Stomach (tissue), 9 donors: ENCODE measurements around the gene CLDN7. TPM values are rescaled to one million over a fixed set of nuclear protein-coding genes. Genes with fewer than 3 reads are reported as not detected.
A peak's percentile ranks its signal among the peaks of the same experiment; 100 is the strongest.

Source experiments
- DNase-seq, 2 donors: peaks; one replicate each; pipeline versions ENCODE4 v3.0.0 to v3.0.0-alpha.2; 2013 to 2019
- H3K27ac ChIP-seq, 5 donors: fragments of 200-600 bp in 4 of 5; sonication (generic) in 4 of 5; one replicate each; pipeline ENCODE4 v1.5.1; 2013 to 2019; ENCODE audit warnings: mild to moderate bottlenecking in 1 of 5, moderate library complexity in 1 of 5
- H3K27me3 ChIP-seq, 3 donors: fragments of 200-600 bp; sonication (generic); one replicate each; pipeline ENCODE4 v1.5.1; 2017 to 2019; ENCODE audit warnings: mixed run types in 1 of 3
- H3K36me3 ChIP-seq, 4 donors: fragments of 200-600 bp; sonication (generic); 1 replicate in 3 of 4; 2 replicates in 1 of 4; pipeline ENCODE4 v1.5.1; 2016 to 2019
- H3K4me1 ChIP-seq, 4 donors: fragments of 200-600 bp; sonication (generic); one replicate each; pipeline ENCODE4 v1.5.1; 2016 to 2019
- H3K4me3 ChIP-seq, 4 donors: fragments of 200-600 bp; sonication (generic) in 3 of 4; one replicate each; pipeline ENCODE4 v1.5.1; 2016 to 2019; ENCODE audit warnings: mild to moderate bottlenecking in 1 of 4
- H3K9me3 ChIP-seq, 4 donors: fragments of 200-600 bp; sonication (generic); one replicate each; pipeline ENCODE4 v1.5.1; 2016 to 2019
- EP300 ChIP-seq: sonication (generic); formaldehyde crosslinking; IDR thresholded peaks from one replicate; pipeline ENCODE4 v1.6.1; 2017; ENCODE audit warnings: antibody characterized with exemption
- POLR2A ChIP-seq, 4 donors: fragments of 450-650 bp; IDR thresholded peaks; one replicate each; pipeline ENCODE4 v1.6.1; 2016; ENCODE audit warnings: antibody characterized with exemption in 4 of 4, control low read depth in 2 of 4, mild to moderate bottlenecking in 1 of 4, moderate library complexity in 1 of 4
- POLR2AphosphoS5 ChIP-seq, 3 donors: sonication (generic); formaldehyde crosslinking; IDR thresholded peaks; one replicate each; pipeline ENCODE4 v1.6.1; 2016; ENCODE audit warnings: antibody characterized with exemption in 3 of 3
- WGBS, 5 donors: extraction: QIAGEN DNeasy Blood & Tissue Kit in 3 of 5; methylation state at CpG; one replicate each; pipeline versions ENCODE4 v1.1.5 to v1.1.7; 2013 to 2018; 5-methylcytosine and 5-hydroxymethylcytosine counted together
- intact Hi-C: fragments of 100-400 bp; cut with DNase I; formaldehyde crosslinking; loops from one replicate; pipeline ENCODE4 v1.15.1; 2023; ENCODE audit warnings: low total_unique reads
- polyA plus RNA-seq, 3 donors: library from polyadenylated mRNA; stranded (reverse); fragments of 200-250 nt; gene quantifications; one replicate each; pipeline ENCODE4 v1.2.3, GENCODE V29; 2013
- total RNA-seq, 5 donors: library from RNA; depleted of rRNA; stranded (reverse); fragments of >200 nt; gene quantifications; one replicate each; pipeline versions ENCODE4 v1.1.0 to v1.2.3, GENCODE V29; 2014 to 2016
- TF ChIP-seq, protein P1 (sequence below), 7 experiments: fragments of 450-650 bp in 4 of 7; fragments of 200-600 bp in 3 of 7; sonication (generic) in 3 of 7; IDR thresholded peaks; one replicate each; pipeline ENCODE4 v1.5.1; 2016 to 2019; ENCODE audit warnings: antibody characterized with exemption in 7 of 7, control low read depth in 2 of 7, mild to moderate bottlenecking in 1 of 7
- donor health status: healthy with polysubstance abuse.
- donor health status: Bipolar disorder and iron deficiency.
- donor health status: healthy.

Gene CLDN7
- total and polyA plus RNA-seq, 8 donors = 1.8 to 829 (median 13.7) TPM

DNA sequence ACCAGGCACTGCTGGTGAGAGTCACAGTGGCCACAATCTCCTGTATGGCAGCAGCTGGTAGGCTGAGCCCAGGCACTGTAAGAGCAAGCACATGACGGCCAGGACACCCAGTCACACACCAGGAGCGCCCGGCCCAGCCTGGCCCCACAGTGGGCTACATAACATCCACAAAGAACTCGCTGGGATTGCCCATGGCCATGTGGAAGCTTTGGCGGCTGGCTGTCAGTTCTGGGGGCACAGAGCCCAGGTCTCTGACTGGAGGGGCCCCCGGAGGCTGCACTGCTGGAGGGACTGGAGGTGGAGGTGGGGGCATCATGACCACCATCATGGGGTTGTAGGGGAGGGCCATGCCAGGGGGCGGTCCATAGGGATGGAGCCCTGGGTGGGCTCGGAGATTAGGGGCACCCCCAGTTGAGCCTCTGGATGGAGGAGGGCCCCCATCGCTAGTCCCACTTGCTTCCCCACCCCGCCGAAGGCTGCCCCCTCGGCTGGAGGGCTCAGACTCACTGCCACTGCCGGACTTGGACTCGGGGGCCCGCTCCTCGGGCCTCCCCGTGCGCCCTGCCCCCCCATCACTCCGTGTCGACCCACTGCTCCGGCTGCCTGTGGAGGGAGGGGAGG is 36.5 kb downstream of the CLDN7 start:
- Histone ChIP-seq H3K9me3 (no peaks in the 10 kb centered on the region), H3K36me3 (peaks cover 83 to 98% (median 97%) of the 10 kb centered on the region in 4 donors), H3K27me3 (no peaks in the 10 kb centered on the region), H3K4me1 (peaks cover 12 to 42% (median 22%) of the 10 kb centered on the region in 4 donors), H3K27ac (peak overlapping the region in 2 of 5 donors; percentile 36 to 48), H3K4me3 (no peak overlapping the region)
- no peak for DNase-seq
- intact Hi-C loops = no loop called here
- TF ChIP-seq POLR2AphosphoS5 (IDR thresholded peaks at IDR 0.05) = no peak
- no peak for TF ChIP-seq EP300
- TF ChIP-seq, protein P1, sequence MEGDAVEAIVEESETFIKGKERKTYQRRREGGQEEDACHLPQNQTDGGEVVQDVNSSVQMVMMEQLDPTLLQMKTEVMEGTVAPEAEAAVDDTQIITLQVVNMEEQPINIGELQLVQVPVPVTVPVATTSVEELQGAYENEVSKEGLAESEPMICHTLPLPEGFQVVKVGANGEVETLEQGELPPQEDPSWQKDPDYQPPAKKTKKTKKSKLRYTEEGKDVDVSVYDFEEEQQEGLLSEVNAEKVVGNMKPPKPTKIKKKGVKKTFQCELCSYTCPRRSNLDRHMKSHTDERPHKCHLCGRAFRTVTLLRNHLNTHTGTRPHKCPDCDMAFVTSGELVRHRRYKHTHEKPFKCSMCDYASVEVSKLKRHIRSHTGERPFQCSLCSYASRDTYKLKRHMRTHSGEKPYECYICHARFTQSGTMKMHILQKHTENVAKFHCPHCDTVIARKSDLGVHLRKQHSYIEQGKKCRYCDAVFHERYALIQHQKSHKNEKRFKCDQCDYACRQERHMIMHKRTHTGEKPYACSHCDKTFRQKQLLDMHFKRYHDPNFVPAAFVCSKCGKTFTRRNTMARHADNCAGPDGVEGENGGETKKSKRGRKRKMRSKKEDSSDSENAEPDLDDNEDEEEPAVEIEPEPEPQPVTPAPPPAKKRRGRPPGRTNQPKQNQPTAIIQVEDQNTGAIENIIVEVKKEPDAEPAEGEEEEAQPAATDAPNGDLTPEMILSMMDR (IDR thresholded peaks at IDR 0.05) = no peak
- no peak for TF ChIP-seq POLR2A (IDR thresholded peaks at IDR 0.05)
- WGBS, 5 donors = 72 to 84% (median 75%) methylated on average over 14 to 21 of the region's 21 CpGs

DNA sequence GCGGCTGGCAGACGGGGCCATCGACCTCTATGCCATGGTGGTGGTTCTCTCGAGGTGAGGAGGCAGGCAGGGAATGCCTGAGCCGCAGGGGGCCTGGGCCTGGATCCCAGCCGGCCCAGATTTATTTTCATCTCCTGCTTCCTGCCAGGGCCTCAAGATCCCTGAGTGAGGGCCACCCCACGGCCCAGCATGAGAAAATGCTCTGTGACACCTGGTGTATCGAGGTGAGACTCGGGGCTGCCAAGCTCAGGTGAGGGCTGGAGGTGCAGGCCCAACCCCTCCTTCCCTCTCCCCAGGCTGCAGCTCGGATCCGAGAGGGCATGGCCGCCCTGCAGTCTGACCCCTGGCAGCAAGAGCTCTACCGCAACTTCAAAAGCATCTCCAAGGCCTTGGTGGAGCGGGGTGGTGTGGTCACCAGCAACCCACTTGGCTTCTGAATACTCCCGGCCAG is 37.6 kb downstream of the CLDN7 start:
- Histone ChIP-seq H3K27ac (peak overlapping the region in 3 of 5 donors; percentile 7 to 48 (median 36)), H3K4me3 (no peak overlapping the region), H3K4me1 (peaks cover 16 to 50% (median 30%) of the 10 kb centered on the region in 4 donors), H3K9me3 (no peaks in the 10 kb centered on the region), H3K27me3 (no peaks in the 10 kb centered on the region), H3K36me3 (peaks cover 75 to 88% (median 87%) of the 10 kb centered on the region in 4 donors)
- no peak for DNase-seq
- intact Hi-C loops = no loop called here
- 47 to 67% (median 61%) methylated on average over 13 to 15 of the region's 15 CpGs for WGBS, 5 donors
- TF ChIP-seq POLR2A (IDR thresholded peaks at IDR 0.05) = no peak
- TF ChIP-seq, protein P1 (IDR thresholded peaks at IDR 0.05) = no peak
- TF ChIP-seq POLR2AphosphoS5 (IDR thresholded peaks at IDR 0.05) = no peak
- no peak for TF ChIP-seq EP300

- Histone ChIP-seq H3K27ac (peak overlapping the region in 2 of 5 donors; percentile 7 to 36), H3K36me3 (peaks cover 69 to 82% (median 81%) of the 10 kb centered on the region in 4 donors), H3K4me3 (no peak overlapping the region), H3K9me3 (no peaks in the 10 kb centered on the region), H3K27me3 (no peaks in the 10 kb centered on the region), H3K4me1 (peaks cover 20 to 56% (median 35%) of the 10 kb centered on the region in 4 donors)
- whole genome bisulfite sequencing, 5 donors = 71 to 79% (median 76%) methylated on average over 10 of the region's 10 CpGs
- TF ChIP-seq POLR2AphosphoS5 (IDR thresholded peaks at IDR 0.05) (no peak), POLR2A (IDR thresholded peaks at IDR 0.05) (no peak), EP300 (no peak)
- TF ChIP-seq, protein P1 (IDR thresholded peaks at IDR 0.05) = no peak
- DNase-seq = no peak
- intact Hi-C loops = no loop called here
Measured at GRCh38 chr17:7224110-7224509, 38.2 kb downstream of the CLDN7 start.

GRCh38 chr17:7223375-7223774 is 38.9 kb downstream of the CLDN7 start:
- no peak for DNase-seq
- intact Hi-C loops = no loop called here
- Histone ChIP-seq H3K36me3 (peaks cover 63 to 75% (median 73%) of the 10 kb centered on the region in 4 donors), H3K4me1 (peaks cover 28 to 63% (median 41%) of the 10 kb centered on the region in 4 donors), H3K27me3 (no peaks in the 10 kb centered on the region), H3K4me3 (no peak overlapping the region), H3K9me3 (no peaks in the 10 kb centered on the region), H3K27ac (peak overlapping the region in 1 of 5 donors; percentile 36)
- 69 to 93% (median 83%) methylated on average over 3 to 4 of the region's 4 CpGs for WGBS, 5 donors
- TF ChIP-seq, protein P1 (IDR thresholded peaks at IDR 0.05) = no peak
- TF ChIP-seq POLR2A (IDR thresholded peaks at IDR 0.05) (no peak), EP300 (no peak)
